Thymus (tissue), 11 donors: Measurements from ENCODE around the gene FAM200C. TPM values are rescaled to one million over a fixed set of nuclear protein-coding genes. Genes with fewer than 3 reads are reported as not detected.
A peak's percentile ranks its signal among the peaks of the same experiment; 100 is the strongest.

Experiments
- DNase-seq, 9 donors: peaks; one replicate each; pipeline ENCODE4 v3.0.0-alpha.2; 2013; ENCODE audit warnings: low spot score in 9 of 9, low read depth in 6 of 9, missing footprints in 1 of 9
- H3K27ac ChIP-seq, 2 donors: one replicate each; pipeline ENCODE4 v1.5.1; 2013; ENCODE audit warnings: control low read depth in 1 of 2, low read depth in 1 of 2, low read length in 1 of 2, mild to moderate bottlenecking in 1 of 2, moderate library complexity in 1 of 2
- H3K27me3 ChIP-seq, 2 donors: one replicate each; pipeline ENCODE4 v1.5.1; 2013; ENCODE audit warnings: low read length in 1 of 2; ENCODE audit not compliant: control insufficient read depth in 2 of 2, insufficient read depth in 1 of 2
- H3K36me3 ChIP-seq, 2 donors: one replicate each; pipeline ENCODE4 v1.5.1; 2013; ENCODE audit warnings: low read length in 1 of 2, mild to moderate bottlenecking in 1 of 2, moderate library complexity in 1 of 2; ENCODE audit not compliant: control insufficient read depth in 2 of 2, insufficient read depth in 2 of 2
- H3K4me1 ChIP-seq, 2 donors: one replicate each; pipeline ENCODE4 v1.5.1; 2013; ENCODE audit warnings: low read length in 2 of 2; ENCODE audit not compliant: control insufficient read depth in 2 of 2, insufficient read depth in 2 of 2
- H3K4me3 ChIP-seq, 2 donors: one replicate each; pipeline ENCODE4 v1.5.1; 2013; ENCODE audit warnings: low read length in 2 of 2, control low read depth in 1 of 2, mild to moderate bottlenecking in 1 of 2
- H3K9me3 ChIP-seq, 2 donors: one replicate each; pipeline ENCODE4 v1.5.1; 2013; ENCODE audit warnings: low read length in 1 of 2, mild to moderate bottlenecking in 1 of 2; ENCODE audit not compliant: control insufficient read depth in 2 of 2, insufficient read depth in 1 of 2
- WGBS: extraction: QIAGEN DNeasy Blood & Tissue Kit; methylation state at CpG from one replicate; pipeline ENCODE4 v1.1.7; 2013; 5-methylcytosine and 5-hydroxymethylcytosine counted together
- polyA plus RNA-seq: library from polyadenylated mRNA; stranded (reverse); fragments of 200-250 nt; gene quantifications from one replicate; pipeline ENCODE4 v1.2.3, GENCODE V29; 2013
- total RNA-seq: library from RNA; stranded (reverse); fragments of 120-200 nt; gene quantifications from one replicate; pipeline ENCODE4 v1.2.4, GENCODE V29; 2013
- donor health status: healthy.

Gene FAM200C
- total and polyA plus RNA-seq, 2 donors: 4.1 to 5.5 TPM

- 98% methylated on average over 4 of the region's 4 CpGs for WGBS
- Histone ChIP-seq H3K27ac (no peak overlapping the region), H3K36me3 (peaks cover 3 to 50% of the 10 kb centered on the region in 2 donors), H3K4me1 (peaks cover 6 to 13% of the 10 kb centered on the region in 2 donors), H3K9me3 (no peaks in the 10 kb centered on the region), H3K27me3 (no peaks in the 10 kb centered on the region), H3K4me3 (no peak overlapping the region)
- DNase-seq: no peak
Observed at GRCh38 chr5:160427607-160428006, 27.8 kb upstream of the FAM200C start.

- Histone ChIP-seq H3K27ac (peak overlapping the region; percentile 34 to 53), H3K4me3 (peak overlapping the region; percentile 49 to 65), H3K9me3 (no peaks in the 10 kb centered on the region), H3K27me3 (no peaks in the 10 kb centered on the region), H3K36me3 (peaks cover 3 to 23% of the 10 kb centered on the region in 2 donors), H3K4me1 (peaks cover 13 to 22% of the 10 kb centered on the region in 2 donors)
- peak in 2 of 9 donors; percentile 18 to 51 for DNase-seq
- 65% methylated on average over 2 of the region's 2 CpGs for WGBS
Observed at GRCh38 chr5:160423099-160423498, 23.2 kb upstream of the FAM200C start.

- peak; percentile 86 to 97 (median 95) for DNase-seq
- Histone ChIP-seq H3K4me3 (peak within 1 kb of the TSS; percentile 49 to 65), H3K9me3 (no peaks in the 10 kb centered on the region), H3K4me1 (peaks cover 21 to 29% of the 10 kb centered on the region in 2 donors), H3K36me3 (peaks cover 0 to 10% of the 10 kb centered on the region in 2 donors), H3K27ac (peak within 1 kb of the TSS; percentile 44 to 59), H3K27me3 (no peaks in the 10 kb centered on the region)
- 1% methylated on average over 39 of the region's 39 CpGs for WGBS
Observed at GRCh38 chr5:160421625-160422258, 21.9 kb upstream of the FAM200C start, which contains the start of gene PTTG1. PTTG1 (plus strand) TSS chr5:160421855; CDS start chr5:160422313, 458 bp downstream.

- peaks cover 21 to 29% of the 10 kb centered on the region in 2 donors for H3K4me1 ChIP-seq
Observed at GRCh38 chr5:160420331-160420610, 20.4 kb upstream of the FAM200C start.

GRCh38 chr5:160419458-160420330 is 19.8 kb upstream of the FAM200C start:
- H3K9me3 ChIP-seq: no peaks in the 10 kb centered on the region
- H3K36me3 ChIP-seq: peaks cover 0 to 9% of the 10 kb centered on the region in 2 donors
- H3K27me3 ChIP-seq: no peaks in the 10 kb centered on the region
- DNase-seq: no peak
- H3K4me1 ChIP-seq: peaks cover 20 to 26% of the 10 kb centered on the region in 2 donors
- H3K4me3 ChIP-seq: peak overlapping the region; percentile 85 to 86
- H3K27ac ChIP-seq: peak overlapping the region; percentile 90 to 95
- WGBS: 44% methylated on average over 11 of the region's 11 CpGs

More at GRCh38 chr5:160420331-160420610, 20.4 kb upstream of the FAM200C start:
- DNase-seq: no peak
- H3K27ac ChIP-seq: peak overlapping the region in 1 of 2 donors; percentile 95
- no peaks in the 10 kb centered on the region for H3K27me3 ChIP-seq
- H3K4me3 ChIP-seq: no peak overlapping the region
- peaks cover 0 to 8% of the 10 kb centered on the region in 2 donors for H3K36me3 ChIP-seq
- no peaks in the 10 kb centered on the region for H3K9me3 ChIP-seq

- peaks cover 0 to 13% of the 10 kb centered on the region in 2 donors for H3K36me3 ChIP-seq
- H3K27me3 ChIP-seq: no peaks in the 10 kb centered on the region
- peak within 1 kb of the TSS; percentile 90 to 95 for H3K27ac ChIP-seq
- H3K9me3 ChIP-seq: no peaks in the 10 kb centered on the region
- DNase-seq: peak; percentile 79 to 95 (median 85)
- H3K4me1 ChIP-seq: peaks cover 19 to 25% of the 10 kb centered on the region in 2 donors
- H3K4me3 ChIP-seq: peak within 1 kb of the TSS; percentile 85 to 86
- WGBS: under 1% methylated on average over 48 of the region's 48 CpGs
Observed at GRCh38 chr5:160418561-160419457, 19.0 kb upstream of the FAM200C start, which contains the start of gene SLU7. SLU7 (minus strand) TSS chr5:160419081; CDS start chr5:160415294, 3,787 bp downstream.

- WGBS: 85% methylated on average over 4 of the region's 4 CpGs
- Histone ChIP-seq H3K4me1 (peaks cover 8 to 10% of the 10 kb centered on the region in 2 donors), H3K27me3 (no peaks in the 10 kb centered on the region), H3K27ac (no peak overlapping the region), H3K36me3 (peaks cover 8 to 19% of the 10 kb centered on the region in 2 donors), H3K4me3 (no peak overlapping the region), H3K9me3 (no peaks in the 10 kb centered on the region)
- DNase-seq: no peak
Observed at GRCh38 chr5:160398806-160399205, 1.0 kb downstream of the FAM200C start.

GRCh38 chr5:160397492-160397891 is 2.4 kb downstream of the FAM200C start:
- Histone ChIP-seq H3K27me3 (no peaks in the 10 kb centered on the region), H3K4me1 (peaks cover 8 to 10% of the 10 kb centered on the region in 2 donors), H3K4me3 (no peak overlapping the region), H3K36me3 (peaks cover 0 to 8% of the 10 kb centered on the region in 2 donors), H3K27ac (no peak overlapping the region), H3K9me3 (no peaks in the 10 kb centered on the region)
- WGBS: 95% methylated on average over 1 of the region's 1 CpG
- no peak for DNase-seq
